GM19023 (cell line): ENCODE data around the gene ACSM6.
"Not testable (repeated sequence)": the region's sequence is repeated elsewhere in the genome, so short reads cannot be mapped to it uniquely, and the experiment has no call there.

Experiments used
- ATAC-seq: cut with Tn5 transposase; IDR thresholded peaks from one replicate; pipeline ENCODE4 v1.9.1; 2021; ENCODE audit warnings: mild to moderate bottlenecking, moderate library complexity; ENCODE audit not compliant: unreplicated experiment

ACSM6 gene

DNA sequence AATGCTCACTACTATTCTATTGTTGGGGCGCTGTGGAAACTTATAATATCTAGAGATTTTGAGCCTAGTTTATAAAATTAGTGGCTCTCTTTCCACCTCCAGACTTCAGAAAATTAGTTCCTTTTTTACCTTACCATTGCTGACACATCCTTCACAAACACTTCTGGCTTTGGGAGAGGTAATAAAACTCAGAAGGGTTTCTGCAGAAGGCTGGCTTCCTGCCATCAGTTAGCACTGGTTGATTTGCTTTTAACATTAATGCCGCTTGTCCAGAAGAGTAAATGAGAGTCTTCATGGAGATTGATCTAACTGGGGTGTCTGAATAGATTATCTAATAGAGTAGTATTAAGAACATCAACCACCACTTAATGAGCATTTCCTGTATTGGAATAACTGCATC is 20.3 kb downstream of the ACSM6 start:
- peak; percentile 10 for ATAC-seq

GRCh38 chr10:95214793-95215192 is 20.8 kb downstream of the ACSM6 start:
- peak; percentile 82 for ATAC-seq

- ATAC-seq = no peak
Observed at GRCh38 chr10:95217476-95217875, 23.4 kb downstream of the ACSM6 start.

GRCh38 chr10:95220539-95220938 is 26.5 kb downstream of the ACSM6 start:
- no peak for ATAC-seq

DNA sequence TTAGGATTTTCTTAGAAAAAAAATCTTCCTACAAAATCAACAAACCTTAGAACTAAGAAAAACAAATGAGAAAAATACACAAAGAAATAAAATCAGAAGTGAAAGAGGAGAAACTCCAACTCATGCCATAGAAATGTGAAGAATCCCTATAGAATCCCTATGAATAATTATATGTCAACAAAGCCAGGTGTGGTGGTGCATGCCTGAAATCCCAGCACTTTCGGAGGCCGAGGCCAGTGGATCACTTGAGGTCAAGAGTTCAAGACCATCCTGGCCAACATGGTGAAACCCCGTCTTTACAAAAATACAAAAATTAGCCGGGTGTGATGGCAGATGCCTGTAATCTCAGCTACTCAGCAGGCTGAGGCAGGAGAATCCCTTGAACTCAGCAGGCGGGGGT is 27.1 kb downstream of the ACSM6 start:
- ATAC-seq = no peak

GRCh38 chr10:95225136-95225535 is 31.1 kb downstream of the ACSM6 start:
- no peak for ATAC-seq

GRCh38 chr10:95228934-95229723 is 35.1 kb downstream of the ACSM6 start:
- not testable (repeated sequence) for ATAC-seq

GRCh38 chr10:95229724-95230627 is 35.9 kb downstream of the ACSM6 start:
- ATAC-seq = no peak

GRCh38 chr10:95230677-95231586 is 36.9 kb downstream of the ACSM6 start:
- not testable (repeated sequence) for ATAC-seq

DNA sequence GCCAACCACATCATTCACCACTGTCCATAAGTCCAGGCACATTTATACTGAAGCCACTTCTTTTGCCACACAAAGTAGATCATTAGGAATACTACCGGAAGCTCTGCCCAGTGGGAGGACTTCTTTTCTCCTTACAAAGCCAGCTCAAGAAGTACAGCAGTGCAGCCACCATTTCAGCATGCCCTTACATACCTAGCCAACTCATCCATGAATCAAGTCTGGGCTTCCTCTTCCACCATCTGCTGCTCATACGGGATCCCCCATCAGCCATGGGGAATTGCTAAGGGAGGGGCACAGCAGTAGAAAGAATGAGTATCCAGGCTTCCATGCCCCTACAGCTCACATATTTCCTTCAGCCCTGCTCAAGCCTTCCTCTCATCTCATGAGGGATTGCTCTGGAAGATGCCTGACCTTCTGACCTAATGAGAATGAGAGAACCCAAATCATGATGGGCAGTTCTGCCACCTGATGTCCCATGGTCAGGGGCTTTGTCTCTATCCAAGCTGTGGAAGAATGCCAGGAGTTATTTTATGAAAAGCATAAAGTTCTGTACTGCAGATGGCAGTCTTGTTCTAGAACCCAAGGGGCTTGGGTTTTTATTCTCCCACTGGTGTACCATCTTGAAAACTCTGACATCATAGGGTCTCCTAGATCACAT is 39.5 kb downstream of the ACSM6 start:
- ATAC-seq = no peak

- ATAC-seq = no peak
Observed at GRCh38 chr10:95234951-95235350, 40.9 kb downstream of the ACSM6 start.

GRCh38 chr10:95235676-95236067 is 41.6 kb downstream of the ACSM6 start:
- ATAC-seq = no peak

DNA sequence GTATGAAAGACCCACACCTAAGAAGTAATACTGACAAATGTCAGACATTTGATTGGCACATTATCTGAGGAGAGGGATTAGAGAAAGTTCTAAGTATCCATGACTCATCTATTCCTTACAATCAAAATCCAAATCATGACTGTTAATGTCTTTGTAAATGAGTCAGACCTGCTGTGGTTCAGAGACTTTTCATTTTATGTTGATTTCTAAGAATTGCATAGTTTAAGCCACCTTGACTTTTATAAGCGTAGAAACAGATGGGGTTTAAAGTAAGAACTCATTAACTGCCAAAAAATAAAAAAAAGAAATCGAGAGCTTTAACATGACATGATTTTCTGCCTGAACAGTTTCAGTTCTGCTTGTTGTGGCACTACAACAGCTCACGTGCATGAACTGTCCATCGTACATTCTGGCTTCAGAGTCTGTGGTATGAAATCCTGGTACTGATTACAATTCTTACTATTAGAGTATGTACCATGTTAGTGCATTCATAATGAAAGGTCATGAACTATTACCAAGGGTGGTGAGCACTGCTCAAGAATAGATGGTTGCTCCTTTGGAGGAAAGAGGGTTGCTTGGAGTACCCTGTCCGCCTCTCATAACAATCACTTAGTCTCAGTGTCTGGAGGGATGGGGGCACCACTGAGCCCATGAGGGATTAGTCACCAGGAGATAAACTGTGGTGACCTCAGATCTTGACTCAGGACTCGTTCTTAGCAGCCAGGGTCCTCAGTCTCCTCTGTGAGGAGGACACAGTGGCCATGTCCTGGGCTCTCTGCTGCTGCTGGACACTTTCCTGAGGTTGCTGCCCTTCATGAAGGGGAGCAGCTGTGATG is 42.2 kb downstream of the ACSM6 start:
- peak; percentile 92 for ATAC-seq

DNA sequence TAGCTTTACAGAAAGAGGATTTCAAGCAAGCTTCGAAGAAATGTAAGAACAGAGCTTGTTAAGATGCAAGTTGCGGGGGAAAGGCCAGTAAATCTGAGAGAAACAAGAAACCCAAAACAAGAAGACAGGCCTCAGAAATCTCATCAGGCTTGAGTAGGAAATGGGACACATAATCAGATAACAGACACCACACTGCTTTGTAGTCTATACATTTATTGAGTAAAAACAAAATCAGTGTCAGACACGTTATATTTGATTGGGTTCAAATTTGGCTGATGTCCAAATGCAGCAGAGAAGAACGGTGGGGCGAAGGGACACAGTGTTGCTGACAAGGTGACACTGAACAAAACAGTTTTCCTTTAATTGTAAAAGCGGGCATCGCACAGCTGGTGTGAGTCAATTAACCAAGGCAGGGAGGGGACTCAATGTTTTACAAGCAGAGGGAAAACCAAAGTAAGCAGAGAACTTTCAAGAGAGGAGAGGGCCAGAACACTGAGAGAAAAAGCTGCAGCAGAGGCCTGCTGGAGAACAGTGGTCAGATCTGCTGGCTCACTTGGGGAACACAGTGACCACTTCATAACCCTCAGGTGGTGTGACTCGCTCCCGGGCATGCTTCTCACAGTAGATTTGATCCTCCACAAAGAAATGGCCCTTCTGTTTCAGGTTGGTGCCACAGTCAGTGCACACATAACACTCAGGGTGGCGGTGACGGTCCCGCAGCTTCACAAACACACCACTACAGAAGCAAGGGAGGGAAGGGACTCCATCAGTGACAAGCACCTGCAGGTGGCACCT is 43.5 kb downstream of the ACSM6 start:
- no peak for ATAC-seq

- ATAC-seq = not testable (repeated sequence)
Observed at GRCh38 chr10:95240096-95240495, 46.1 kb downstream of the ACSM6 start.

DNA sequence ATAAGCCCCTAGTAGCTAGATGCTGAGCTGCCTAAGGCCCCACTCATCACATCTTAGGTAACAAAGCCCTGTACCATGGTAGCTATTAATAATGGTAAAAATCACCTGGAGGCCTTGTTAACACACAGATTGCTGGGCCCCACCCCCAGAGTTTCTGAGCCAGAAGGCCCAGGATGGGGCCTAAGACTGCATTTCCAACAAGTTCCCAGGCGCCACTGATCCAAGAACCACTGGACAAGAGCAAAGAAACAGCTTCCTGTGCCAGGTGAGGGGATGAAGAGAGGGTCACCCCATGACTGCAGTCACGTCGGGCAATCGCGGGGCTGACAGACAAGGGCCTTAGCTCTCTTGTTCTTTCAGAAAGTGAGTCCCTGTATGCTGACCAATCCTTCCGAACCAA is 46.8 kb downstream of the ACSM6 start:
- ATAC-seq = no peak

DNA sequence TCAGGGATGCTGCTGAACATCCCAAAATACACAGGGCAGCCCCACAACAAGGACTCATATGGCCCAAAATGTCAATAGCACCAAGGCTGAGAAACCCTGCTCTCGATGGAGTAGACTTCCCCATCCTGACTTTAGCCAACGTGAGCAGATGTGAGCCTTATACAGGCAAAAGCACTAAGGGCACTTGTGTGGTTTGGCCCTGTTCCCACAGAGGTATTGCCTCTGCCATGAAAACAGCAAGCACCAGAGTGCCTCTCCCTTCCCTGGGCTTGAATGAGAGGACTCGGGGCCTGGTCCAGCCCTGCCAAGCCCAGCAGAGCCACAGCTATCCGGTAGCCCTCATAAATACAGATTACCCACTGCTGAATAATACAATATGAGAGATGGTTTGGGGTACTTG is 47.5 kb downstream of the ACSM6 start:
- ATAC-seq = no peak

GRCh38 chr10:95242581-95243317 is 48.7 kb downstream of the ACSM6 start:
- no peak for ATAC-seq
